HG03460 (cell line): Measurements from ENCODE around the gene GRID2IP.
"Not testable (repeated sequence)": the region's sequence is repeated elsewhere in the genome, so short reads cannot be mapped to it uniquely, and the experiment has no call there.

Source experiments
- ATAC-seq: cut with Tn5 transposase; IDR thresholded peaks from one replicate; pipeline ENCODE4 v1.9.1; 2021; ENCODE audit not compliant: unreplicated experiment

The GRID2IP gene

GRCh38 chr7:6551016-6551511, at the start of gene GRID2IP:
TSS of gene GRID2IP (minus strand) at chr7:6551461. CDS start at chr7:6551436, 25 bp downstream.
- no peak for ATAC-seq

GRCh38 chr7:6600093-6600492, 48.8 kb upstream of the GRID2IP start:
- no peak for ATAC-seq

GRCh38 chr7:6590645-6591110, 39.4 kb upstream of the GRID2IP start:
- peak; percentile 30 for ATAC-seq

- ATAC-seq, result peak; percentile 88
Observed at GRCh38 chr7:6589829-6590644, 38.8 kb upstream of the GRID2IP start, which contains the start of gene INTS15. TSS of gene INTS15 (plus strand) at chr7:6590021. CDS start at chr7:6590284, 263 bp downstream.

GRCh38 chr7:6589151-6589828, 38.0 kb upstream of the GRID2IP start:
- no peak for ATAC-seq

GRCh38 chr7:6588566-6588965, 37.3 kb upstream of the GRID2IP start:
- ATAC-seq, result no peak

GRCh38 chr7:6585746-6586432, 34.6 kb upstream of the GRID2IP start:
- ATAC-seq, result not testable (repeated sequence)

- no peak for ATAC-seq
Observed at GRCh38 chr7:6579446-6579845, 28.2 kb upstream of the GRID2IP start.

- no peak for ATAC-seq
Observed at GRCh38 chr7:6578114-6579084, 27.1 kb upstream of the GRID2IP start.

GRCh38 chr7:6577369-6578113, 26.3 kb upstream of the GRID2IP start, which contains the start of gene ZDHHC4:
TSS of gene ZDHHC4 (plus strand) at chr7:6577454. CDS start at chr7:6580562, 3,108 bp downstream.
- peak; percentile 94 for ATAC-seq

GRCh38 chr7:6576867-6577368, 25.7 kb upstream of the GRID2IP start:
- ATAC-seq, result not testable (repeated sequence)

GRCh38 chr7:6576024-6576866, 25.0 kb upstream of the GRID2IP start:
- no peak for ATAC-seq

- ATAC-seq, result no peak
Observed at GRCh38 chr7:6575281-6576023, 24.2 kb upstream of the GRID2IP start.

- ATAC-seq, result no peak
Observed at GRCh38 chr7:6571160-6571779, 20.0 kb upstream of the GRID2IP start.

GRCh38 chr7:6567886-6568285, 16.6 kb upstream of the GRID2IP start:
- no peak for ATAC-seq

GRCh38 chr7:6565655-6566054, 14.4 kb upstream of the GRID2IP start:
- no peak for ATAC-seq
